DMS53 treated with DMSO at 0.1 percent for 48 hours (cell line): ENCODE measurements around the gene HIP1.
"Not testable (repeated sequence)": the region's sequence is repeated elsewhere in the genome, so short reads cannot be mapped to it uniquely, and the experiment has no call there.

Source experiments
- DNase-seq: peaks from one replicate; lab custom pipeline; 2025; ENCODE audit not compliant: unreplicated experiment; lab: John Stamatoyannopoulos, UW

Gene HIP1

GRCh38 chr7:75646571-75647102 is 92.1 kb downstream of the HIP1 start:
- DNase-seq, result no peak

GRCh38 chr7:75645570-75645969 is 93.2 kb downstream of the HIP1 start:
- DNase-seq, result no peak

DNA sequence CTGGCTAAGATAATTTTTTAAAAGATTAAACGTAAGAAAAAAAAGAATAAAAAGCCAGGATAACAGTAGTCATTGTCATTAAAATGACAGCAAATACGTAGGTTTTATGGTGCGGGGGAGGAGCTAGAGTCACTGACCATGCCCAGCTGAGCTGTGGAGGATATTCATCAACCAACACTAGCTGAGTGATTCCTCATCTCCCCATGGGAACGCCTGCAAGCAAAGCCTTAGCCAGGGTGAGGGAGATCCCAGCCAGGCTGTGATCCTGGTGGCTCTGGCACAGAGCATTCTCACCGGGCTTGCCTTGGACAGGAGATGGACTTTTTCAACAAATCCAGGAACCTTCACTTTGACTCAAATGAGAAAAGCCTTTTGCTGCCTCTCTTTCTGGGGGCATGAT is 94.2 kb downstream of the HIP1 start:
- DNase-seq, result no peak

DNA sequence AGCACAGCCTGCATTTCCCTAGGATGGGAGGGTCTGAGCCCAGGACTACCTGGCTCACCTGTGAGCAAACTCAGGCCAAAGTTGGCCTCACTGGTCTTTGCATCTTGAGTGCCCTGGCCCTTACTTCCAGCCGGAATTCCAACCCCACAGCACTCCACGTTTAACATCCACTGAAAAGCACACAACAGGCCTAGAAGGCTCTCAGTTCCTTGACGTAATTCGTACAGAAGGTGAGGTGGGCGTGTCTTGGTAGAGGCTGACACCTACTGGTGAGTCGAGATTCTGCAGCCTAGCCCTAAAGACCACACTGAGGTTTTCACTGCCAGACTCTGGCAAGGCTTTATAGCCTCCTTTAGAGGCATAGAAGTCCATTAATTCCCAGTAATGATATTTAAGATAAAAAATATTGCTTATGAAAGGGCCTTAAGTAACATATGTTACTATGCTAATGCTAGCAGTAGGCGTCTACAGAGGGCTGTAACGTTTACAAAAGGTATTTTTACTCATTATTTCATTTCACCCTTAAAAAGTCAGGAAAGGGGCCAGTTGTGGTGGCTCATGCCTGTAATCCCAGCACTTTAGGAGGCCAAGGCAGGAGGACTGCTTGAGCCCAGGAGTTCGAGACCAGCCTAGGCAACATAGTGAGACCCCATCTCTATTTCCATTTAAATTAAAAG is 95.8 kb downstream of the HIP1 start:
- peak; percentile 66 for DNase-seq

DNA sequence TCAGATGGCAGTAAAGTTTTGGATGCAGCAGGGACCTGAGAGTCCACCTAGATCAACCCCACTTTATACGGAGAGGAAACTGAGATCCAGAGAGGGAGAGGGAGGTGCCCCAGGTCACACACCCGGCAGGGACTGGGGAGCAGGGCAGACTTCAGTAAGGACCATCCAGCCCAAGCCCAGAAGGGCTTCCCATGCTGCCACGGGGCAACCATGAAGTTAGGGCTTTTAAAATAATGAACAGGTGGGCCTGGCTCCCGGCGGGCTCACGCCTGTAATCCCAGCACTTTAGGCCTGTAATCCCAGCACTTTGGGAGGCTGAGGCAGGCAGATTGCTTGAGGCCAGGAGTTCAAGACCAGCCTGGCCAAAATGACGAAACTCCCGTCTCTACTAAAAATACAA is 98.5 kb downstream of the HIP1 start:
- no peak for DNase-seq

DNA sequence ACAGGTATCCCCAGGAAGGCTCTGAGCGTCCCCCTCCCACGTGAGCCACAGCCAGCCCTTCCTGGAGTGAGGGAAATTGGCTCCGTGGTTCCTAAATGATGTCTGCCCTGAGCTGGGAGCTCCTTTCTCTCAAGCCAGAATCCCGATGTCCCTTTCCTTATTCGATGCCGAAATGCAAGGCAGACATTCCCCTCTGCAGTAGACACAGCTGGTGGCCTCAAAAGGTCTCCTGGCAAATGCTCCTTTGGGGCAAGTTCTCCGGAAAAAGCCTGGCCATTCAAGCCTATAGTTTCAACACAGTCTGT is 98.9 kb downstream of the HIP1 start:
- DNase-seq, result peak; percentile 12

DNA sequence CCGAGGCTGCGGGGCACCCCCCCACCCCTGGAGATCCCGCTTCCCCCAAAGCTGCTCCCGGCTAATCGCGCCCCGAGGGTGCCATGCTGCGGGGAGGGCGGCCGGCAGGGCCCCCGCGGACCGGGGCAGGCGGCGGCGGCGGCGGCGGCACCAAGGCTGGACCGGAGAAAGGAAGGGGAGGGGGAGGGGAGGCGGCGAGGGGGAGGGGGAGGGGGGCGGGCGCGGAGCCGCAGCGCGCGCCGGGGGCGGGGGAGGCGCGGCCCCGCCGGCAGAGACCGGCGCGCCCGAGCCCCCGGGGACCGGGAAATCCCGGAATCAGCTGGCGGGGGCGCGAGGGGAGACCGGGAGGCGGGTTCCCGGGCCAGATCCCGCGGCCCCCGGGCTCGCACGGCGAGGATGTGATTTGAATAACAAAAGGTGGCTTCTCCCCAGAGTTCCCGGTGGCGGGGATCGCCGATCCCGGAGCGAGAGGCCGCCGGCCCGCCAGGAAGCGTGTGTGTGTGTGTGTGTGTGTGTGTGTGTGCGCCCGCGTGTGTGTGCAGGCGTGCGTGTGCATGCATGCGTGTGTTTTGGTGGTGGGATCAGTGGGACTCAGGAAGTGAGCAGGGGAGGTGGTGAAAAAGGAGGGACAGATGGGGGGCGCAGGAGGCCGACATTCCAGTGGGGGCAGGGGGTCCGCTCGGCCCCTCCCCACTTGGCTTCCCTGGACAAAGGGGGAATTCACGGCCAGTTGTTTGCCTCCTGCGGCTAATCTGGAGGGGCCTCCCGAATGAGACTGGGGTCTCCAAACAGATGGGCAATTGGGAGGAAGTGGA is 99.5 kb downstream of the HIP1 start:
- DNase-seq, result peak; percentile 51

DNA sequence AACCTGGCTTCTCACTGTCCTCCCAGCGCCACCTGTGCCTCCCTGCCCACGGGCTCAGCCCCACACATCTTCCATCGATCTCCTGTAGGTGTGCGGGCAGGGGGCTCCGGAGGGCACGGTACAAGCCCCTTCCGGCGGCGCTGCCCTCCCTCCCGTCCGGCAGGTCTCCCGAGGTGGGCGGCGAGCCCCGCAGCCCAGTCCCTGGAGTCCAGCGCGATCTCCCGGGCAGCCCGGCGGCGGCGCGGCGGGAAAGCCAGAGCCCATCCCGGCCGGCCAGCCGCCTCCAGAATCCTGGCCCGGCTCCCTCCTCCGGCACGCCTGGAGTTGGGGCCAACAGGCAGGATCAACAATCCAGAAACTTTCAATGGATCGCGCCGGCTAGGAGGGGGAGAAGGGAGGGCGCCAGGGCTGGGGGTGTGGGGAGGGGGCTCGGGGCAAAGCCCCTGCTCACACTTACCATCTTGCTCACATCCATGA is 100.1 kb downstream of the HIP1 start:
- DNase-seq, result peak; percentile 54

DNA sequence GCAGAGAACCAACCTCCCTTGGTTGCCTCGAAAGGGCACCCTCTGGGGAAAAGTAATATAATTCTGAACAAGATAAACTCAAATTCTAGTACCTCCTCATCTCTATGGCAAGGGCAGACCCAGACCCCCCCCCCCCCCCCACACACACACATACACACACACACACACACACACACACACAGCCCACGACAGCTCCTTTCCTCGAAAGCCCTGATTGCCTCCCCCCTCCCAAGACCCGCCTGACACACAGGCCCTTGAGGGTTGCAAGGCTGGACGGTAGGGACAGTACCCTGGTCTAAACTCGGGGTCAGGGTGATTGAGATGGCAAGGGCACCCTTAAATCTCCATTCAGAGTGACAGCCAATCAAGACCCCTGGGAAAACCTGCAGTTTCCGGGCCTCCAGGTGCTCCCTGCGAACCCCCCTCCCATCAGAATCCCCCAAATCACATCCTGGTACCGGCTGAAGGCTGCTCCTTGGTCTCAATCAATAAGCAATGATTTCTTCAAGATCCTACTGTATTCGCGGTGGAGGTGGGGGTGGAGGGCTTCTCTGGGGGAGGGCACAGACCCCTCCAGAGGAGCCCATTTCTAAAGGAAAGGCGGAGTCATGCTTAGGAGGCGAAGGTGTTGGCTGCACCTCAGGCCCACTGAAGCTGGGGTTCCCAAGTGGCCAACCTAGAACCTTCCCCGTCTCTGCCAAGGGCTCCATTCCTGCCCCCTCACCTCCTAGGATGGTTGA is 100.7 kb downstream of the HIP1 start:
- no peak for DNase-seq

DNA sequence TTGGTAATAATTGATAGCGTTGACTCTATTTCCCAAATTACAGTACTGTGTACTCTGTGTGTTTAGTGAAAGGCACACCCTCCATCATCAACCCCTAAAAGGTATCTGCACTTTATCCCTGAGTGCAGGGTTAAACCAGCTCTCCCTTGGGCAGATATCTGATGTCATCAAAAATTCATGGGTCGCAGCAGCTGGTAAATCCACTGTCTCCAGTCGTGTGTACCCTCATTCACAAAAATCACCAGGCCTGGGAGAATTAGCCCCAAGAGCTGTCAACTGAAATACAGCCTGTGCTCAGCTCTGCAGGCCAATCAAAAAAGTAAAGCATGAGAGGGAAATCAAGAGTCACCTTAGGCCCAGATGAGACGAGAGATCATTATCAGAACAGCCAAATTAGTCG is 103.7 kb downstream of the HIP1 start:
- DNase-seq, result no peak

DNA sequence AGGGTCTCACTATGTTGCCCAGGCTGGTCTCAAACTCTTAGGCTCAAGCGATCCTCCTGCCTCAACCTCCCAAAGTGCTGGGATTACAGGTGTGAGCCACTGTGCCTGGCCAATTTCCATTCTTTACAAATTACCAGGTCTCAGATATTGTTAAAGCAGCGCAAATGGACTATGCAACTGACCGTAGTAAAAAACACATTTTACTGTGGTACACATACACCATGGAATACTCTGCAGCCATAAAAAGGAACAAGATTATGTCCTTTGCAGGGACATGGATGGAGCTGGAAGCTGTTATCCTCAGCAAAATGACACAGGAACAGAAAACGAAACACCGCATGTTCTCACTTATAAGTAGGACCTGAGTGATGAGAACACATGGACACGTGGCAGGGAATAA is 106.2 kb downstream of the HIP1 start:
- not testable (repeated sequence) for DNase-seq

DNA sequence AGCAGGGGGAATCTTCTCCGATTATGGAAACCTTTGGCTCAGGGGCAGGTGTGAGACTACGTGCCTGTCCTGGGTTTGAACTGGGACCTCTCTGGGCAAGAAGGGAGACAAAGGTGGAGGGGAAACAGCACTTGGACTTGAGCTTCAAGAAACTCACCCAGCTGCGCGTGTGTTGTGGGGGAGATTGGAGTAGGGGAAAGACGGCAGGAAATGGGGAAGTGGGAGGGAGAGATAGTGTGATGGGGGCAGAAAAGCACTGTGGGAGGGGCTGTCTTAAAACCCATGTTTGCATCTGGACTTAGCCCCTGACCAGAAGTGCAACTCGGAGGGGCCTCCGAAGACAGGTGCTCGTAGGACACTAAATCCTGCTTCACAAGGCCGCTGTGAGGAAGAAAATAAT is 107.0 kb downstream of the HIP1 start:
- no peak for DNase-seq

DNA sequence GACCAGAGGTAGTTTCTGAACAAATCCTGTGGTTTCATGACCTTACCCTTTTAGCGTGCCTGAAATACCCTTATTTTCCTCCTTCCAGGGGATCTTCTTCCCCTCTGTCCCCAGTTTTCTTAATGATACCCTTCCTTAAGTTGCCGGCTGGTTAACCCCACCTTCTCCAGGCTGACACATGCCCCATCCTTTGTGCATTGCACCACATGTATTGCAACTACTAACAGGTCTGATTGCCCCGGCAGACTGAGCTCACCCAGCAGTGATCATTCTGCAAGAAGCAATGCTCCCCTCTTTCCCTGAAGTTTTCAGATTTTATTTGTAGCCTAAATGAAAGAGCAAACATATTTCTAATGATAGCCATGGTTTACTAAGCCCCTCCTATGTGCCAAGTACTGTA is 108.2 kb downstream of the HIP1 start:
- DNase-seq, result no peak

DNA sequence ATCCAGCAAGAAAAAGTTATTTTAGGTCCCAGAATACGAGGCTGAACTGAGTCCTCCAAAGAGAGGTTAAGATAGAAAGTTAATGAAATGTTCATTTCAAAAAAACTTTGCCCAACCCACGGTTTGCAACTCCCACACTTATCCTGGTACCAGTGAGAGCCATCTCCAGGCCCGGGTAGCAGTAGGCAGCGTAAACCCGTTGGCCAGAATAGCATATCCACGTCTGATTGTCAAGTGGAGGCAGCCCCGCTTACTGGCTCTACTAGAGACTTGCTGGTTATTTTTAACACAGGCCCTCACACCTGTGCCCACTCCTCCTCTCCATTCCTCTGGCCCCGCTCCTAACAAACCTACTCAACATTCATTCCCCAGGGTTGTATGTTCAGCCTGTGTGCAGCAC is 109.7 kb downstream of the HIP1 start:
- no peak for DNase-seq

- DNase-seq, result no peak
These were observed 110.7 kb downstream of the HIP1 start for GRCh38 chr7:75628055-75628454.

- DNase-seq, result no peak
These were observed 111.8 kb downstream of the HIP1 start for GRCh38 chr7:75626954-75627353.

DNA sequence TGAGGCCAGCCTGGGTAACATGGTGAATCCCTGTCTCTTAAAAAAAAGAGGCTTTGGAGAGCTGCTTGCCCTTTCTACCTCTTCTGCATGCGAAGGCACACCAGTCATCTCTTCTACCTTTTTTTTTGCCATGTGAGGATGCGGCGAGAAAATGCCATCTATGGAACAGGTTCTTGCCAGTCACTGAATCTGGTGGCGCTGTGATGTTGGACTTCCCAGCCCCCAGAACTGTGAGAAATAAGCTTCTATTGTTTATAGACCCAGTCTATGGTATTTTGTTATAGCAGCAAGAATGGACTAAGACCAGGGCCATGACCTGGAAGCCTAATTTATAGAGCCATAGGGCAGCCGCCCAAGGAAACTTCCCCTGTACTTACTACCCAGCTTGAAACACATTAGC is 112.9 kb downstream of the HIP1 start:
- DNase-seq, result no peak

- DNase-seq, result no peak
These were observed 114.5 kb downstream of the HIP1 start for GRCh38 chr7:75624134-75624832.

DNA sequence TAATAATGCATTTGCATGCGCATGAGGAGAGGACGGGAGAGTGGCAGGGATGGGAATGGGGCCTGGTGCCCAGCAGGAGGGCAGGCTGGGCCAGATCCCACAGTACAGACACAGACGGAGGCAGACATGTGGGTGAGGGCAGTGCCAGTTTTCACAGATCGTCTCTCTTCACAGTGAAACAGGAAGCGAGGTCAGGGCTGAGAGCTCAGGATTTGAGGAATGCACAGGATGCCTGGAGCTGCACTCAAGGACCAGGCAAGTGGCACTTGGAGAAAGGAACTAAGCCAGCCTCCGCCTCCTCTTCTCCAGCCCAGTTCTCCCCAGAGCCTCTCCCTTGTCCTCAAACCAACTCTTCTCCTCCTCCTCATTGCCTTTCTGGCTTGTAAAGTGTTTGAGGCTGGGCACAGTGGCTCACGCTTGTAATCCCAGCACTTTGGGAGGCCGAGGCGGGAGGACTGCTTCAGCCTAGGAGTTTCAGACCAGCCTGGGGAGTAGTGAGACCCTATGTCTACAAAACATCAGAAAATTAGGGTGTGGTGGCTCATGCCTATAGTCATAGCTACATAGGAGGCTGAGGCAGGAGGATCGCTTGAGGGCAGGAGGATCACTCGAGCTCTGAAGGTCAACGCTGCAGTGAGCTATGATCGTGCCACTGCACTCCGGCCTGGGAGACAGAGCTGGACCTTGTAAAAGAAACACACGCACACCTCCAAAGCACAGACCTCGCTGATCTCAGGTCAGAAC is 115.2 kb downstream of the HIP1 start:
- no peak for DNase-seq

- DNase-seq, result no peak
These were observed 117.6 kb downstream of the HIP1 start for GRCh38 chr7:75621124-75621523.
